NCI-H2196 (cell line): Measurements from ENCODE around the gene LIPC.

ENCODE experiments used
- DNase-seq: peaks from one replicate; lab custom pipeline; 2025; ENCODE audit not compliant: unreplicated experiment; lab: John Stamatoyannopoulos, UW

The LIPC gene

DNA sequence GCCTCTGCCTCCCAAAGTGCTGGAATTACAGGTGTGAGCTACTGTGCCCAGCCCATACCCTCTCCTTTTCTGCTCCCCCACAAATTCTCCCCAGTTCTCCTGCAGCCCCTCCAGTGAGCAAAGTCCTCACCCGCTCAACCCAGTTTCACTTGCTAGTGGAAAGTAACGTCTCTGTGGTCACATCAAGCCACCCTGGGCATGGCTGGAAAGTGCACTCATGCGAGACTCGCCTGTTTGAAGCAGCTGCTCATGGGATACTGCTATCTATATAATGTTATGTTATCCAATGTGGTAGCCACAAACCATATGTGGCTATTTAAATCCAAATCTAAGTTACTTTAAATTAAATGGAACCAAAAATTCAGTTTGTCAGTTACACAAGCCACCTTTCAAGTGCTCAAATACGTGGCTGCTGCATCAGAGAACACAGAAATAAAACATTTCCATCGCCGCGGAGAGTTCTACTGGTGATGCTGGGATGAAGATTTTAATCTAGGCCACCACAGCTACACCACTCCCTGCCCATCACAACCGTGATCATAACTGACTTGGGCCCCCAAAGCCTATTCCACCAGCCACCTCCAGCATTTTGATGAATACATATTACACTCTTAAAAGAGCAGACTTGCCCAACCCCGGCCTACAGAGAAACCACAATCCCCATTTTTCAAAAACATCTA is 119.4 kb downstream of the LIPC start:
- DNase-seq, result no peak

GRCh38 chr15:58551764-58552504 is 120.1 kb downstream of the LIPC start:
- no peak for DNase-seq

GRCh38 chr15:58552505-58553364 is 120.9 kb downstream of the LIPC start:
- DNase-seq, result no peak

DNA sequence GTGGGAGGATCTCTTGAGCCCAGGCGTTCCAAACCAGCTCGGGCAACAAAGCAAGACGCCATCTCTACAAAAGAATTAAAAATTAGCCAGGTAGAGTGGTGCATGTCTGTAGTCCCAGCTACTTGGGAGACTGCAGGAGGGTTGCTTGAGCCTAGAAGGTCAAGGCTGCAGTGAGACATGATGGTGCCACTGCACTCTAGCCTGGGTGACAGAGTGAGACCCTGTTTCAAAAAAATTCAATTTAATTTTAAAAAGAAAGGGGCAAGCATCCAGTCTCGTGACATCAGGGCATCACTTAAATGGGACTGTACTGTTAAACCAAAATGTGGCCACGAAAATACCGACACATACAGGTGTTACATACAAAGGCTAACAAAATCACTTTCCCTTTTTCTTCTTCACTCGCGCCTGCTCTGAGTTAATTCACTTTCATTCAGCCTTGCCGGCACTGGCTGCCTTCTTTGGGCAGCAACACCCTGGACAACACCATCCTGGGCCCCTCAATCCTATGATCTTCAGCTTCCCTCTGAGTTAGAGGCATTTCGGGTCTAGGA is 121.7 kb downstream of the LIPC start:
- DNase-seq, result no peak

DNA sequence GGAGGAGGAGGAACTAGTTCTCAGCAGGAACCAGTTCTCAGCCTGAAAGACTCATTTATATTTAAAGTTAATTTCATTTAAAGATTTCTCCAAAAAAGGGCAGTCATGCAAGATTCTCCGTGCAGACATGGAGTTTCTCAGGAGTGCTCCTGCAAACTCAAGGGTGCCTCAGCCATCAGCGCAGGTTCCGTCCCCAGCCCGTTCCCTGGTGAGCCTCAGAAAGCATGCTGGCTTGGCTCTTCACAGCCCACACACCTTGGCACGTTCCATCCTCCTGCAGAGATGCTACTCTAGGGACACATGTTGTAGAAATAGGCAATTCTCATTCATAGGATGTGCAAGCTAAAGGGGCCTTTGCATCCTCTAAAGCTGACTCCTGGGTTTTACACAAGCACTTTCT is 123.0 kb downstream of the LIPC start:
- DNase-seq, result no peak

DNA sequence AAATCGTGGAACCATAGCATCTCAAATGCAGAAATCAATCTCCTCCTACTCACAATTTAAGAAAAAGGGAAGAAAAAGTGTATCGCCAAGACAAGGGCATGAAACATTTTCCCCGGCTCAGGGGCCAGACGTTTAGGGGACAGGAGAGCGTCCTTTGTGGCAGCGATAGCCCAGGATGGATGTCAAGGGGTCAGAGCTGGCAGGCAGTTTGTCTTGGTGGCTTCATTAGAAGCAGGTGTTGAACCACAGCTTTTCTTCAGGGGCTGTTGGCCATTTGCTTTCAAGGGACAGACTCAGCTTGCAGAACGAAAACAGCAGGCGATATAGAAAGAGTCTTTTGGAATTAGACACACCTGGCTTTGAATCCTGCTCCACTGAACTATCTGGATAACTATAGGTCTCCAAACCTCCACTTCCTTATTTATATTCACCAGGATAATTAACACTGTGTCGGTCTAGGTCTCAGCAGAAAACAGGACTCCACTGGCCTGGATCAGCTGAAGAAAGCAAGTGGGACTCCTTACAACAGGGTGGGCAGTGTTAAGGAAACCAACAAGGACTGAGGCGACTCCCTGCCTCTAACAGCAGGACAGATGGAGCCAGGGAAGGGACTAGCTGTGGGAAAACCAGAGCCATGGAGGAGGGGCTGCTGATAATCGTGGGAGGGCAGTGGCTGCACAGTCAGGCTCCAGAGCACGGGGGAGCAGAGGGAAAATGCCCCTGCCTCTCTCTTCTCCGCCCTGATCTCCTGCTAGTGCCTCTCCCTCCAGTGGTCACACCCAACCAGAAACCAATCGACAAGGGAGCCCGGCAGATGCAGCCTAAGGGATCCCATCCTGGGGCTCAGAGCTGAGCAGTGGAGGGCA is 123.6 kb downstream of the LIPC start:
- no peak for DNase-seq

DNA sequence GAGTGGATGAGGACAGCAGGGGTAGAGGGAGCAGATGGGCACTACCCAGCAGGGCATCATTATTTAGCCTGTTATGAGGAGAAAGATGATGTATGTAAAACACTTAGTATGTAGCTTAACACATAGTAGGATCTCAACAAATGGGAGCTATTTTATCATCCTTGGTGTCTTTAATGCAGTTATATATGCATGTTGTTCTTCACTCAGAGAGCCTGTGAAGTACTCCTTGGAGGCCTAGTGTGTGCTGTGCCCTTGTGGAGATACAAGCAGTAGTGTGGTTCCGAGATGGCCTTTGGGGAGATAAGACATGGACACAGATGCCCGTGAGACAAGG is 124.2 kb downstream of the LIPC start:
- DNase-seq, result no peak

GRCh38 chr15:58556541-58556940 is 124.8 kb downstream of the LIPC start:
- no peak for DNase-seq

DNA sequence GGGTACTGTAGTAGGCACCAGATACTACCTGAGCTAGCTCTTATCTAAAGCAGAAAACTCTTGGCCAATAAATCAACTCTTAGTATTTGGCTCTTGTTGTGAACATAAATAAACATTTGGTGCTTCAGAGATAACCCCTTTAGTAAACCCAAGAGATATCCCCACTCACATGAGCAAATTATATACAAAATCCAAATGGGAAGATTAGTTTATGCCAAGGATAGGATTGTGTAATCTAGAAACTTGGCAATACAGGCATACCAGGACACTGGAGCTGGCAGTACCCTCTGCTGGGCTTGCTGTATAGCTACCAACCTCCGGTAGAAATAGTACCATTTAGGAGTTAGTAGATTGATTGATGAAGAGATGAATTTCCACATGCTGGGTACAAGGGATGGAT is 127.0 kb downstream of the LIPC start:
- no peak for DNase-seq

- no peak for DNase-seq
Measured at GRCh38 chr15:58559904-58560588, 128.3 kb downstream of the LIPC start.

GRCh38 chr15:58561321-58561720 is 129.5 kb downstream of the LIPC start:
- DNase-seq, result no peak

DNA sequence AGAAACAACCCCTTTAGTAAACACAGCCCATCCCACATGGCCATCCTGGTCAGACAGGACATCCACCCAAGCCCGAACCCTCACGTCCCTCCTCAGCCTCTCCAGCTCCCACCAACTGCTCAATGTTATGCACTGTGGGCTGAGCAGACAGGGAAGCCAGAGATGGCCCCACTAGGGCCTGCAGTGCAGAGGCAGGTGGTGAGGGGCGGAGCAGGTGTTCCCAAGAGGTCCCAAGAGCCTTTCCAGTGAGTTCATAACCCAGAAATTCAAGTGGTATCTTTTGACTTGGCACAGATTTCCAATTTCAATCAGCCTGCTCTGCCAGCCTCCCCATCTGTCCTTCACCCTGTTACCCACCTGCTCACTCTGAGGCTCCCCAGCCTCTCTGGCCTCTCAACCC is 130.3 kb downstream of the LIPC start:
- DNase-seq, result no peak

DNA sequence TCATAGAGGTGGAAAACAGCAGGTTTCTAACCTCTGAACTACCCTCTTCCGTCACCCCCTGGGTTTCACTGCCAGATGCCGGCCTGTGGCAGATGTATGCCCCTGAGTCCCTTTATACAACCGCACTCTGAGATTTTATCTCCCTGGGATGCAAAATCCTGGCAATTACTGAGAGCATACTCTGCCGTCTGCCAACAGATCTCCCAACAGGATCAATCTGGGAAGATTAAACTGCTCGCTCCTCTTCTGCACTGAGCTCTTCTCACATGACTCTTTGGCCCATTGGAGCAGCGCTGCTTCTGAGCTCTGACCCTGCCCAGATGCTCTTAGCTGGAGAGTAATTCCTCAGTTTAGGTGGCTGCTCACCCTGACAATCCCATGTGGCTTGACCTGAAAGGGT is 133.2 kb downstream of the LIPC start:
- no peak for DNase-seq

DNA sequence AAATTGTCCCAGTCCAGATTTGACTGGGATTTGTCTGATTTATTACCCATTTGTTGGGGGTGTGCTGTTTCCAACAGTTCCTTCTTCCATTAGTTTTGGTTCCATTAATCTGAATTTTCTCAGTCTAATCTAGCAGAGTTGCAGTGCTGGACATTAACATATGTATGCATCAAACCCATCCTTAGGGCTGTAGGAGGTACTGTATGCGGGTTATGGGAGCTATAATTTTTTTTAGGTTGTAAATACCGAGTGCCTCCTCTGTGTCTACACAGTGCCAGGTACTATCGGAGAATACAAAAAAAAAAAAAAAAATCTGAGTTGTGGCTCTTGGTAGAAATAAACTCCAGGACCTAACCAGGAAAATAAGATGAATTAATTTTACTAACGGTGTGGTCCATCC is 133.8 kb downstream of the LIPC start:
- no peak for DNase-seq

DNA sequence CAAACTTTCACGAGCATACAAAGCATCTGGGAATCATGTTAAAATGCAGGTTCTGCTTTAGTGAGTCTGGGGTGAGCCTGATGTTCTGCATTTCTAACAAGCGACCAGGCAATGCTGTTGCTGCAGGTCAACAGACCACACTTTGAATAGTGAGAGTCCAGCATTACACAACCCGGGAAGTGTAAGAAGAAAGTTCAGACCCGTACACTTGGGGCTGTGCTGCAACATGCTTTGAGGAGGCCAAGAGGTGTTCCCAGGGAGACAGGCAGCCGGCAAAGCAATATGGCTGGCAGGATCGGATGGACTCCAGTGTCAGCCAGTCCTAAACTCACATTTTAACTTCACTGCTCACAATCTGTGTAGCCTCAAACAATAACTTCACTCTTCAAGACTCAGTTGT is 134.2 kb downstream of the LIPC start:
- DNase-seq, result no peak

GRCh38 chr15:58568157-58568571 is 136.4 kb downstream of the LIPC start:
- no peak for DNase-seq

DNA sequence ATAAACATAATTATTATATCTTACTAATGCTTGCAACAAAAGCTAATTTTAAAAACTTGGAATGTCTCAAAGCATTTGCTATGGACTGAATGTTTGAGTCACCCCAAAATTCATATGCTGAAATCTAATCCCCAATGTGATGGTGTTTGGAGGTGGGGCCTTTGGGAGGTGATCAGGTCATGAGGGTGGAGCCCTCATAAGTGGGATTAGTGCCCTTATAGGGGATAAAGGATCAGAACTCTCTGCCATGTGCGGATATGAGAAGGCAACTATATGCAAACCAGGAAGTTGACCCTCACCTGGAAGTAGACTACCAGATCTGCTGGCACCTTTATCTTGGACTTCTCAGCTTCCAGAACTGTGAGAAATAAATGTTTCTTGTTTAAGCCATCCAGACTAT is 137.7 kb downstream of the LIPC start:
- no peak for DNase-seq

DNA sequence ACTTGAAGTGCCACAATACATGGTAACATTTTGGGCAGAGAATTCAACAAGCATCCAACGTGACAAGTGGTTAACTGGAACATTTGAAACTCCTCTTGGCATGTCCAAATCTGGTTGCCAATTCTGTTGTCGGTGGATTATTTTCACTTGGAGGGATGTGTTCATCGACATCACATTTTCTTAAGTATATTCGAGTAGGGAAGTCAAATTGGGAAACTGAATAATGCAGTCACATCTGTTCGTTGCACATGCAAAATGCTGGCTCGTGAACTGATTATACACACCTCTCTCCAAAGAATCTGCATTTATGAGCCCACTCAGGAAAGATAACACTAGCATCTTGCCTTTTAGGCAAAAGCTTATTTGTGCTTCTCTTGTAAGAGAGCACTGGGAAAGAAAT is 139.7 kb downstream of the LIPC start:
- no peak for DNase-seq

DNA sequence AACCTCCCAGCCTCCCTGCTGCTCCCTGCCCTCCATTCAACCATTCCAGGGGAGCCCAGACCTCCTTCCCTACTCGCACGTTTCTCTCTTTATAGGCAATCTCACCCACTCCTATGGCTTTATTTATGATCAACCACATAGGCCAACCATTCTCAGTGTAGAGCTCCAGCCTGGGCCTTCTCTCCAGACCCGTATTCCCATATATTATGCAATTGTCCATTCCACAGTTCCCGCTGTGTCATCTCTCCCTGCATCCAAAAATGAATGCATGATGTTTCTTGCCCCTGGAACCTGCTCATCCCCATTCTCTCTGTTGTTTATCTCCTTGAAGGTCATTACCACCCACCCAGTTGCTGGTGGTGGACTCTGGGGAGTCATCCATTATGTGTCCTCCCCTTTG is 140.7 kb downstream of the LIPC start:
- no peak for DNase-seq

DNA sequence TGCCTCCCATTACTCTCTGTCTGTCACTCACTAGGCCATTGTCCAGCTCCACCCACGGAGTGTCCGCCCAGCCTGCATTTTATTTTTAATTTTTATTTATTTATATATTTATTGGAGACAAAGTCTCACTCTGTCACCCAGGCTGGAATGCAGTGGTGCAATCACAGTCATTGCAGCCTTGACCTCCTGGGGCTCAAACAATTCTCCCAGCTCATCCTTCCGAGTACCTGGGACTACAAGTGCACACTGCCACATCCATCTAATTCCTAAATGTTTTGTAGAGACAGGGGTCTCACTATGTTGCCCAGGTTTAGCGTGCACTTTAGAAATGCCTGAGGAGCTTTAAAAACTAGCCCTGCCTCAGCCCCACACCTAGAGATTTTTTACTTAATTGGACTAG is 141.5 kb downstream of the LIPC start:
- no peak for DNase-seq
